NOMO-1 treated with dmso at 0.1 percent for 144 hours (cell line): ENCODE results near the gene MPLKIP.
"Not testable (repeated sequence)": the region's sequence is repeated elsewhere in the genome, so short reads cannot be mapped to it uniquely, and the experiment has no call there.

Experiments used
- DNase-seq: peaks from one replicate; lab custom pipeline; 2025; ENCODE audit not compliant: unreplicated experiment; lab: John Stamatoyannopoulos, UW

The MPLKIP gene

GRCh38 chr7:40134428-40135316 lies at the start of gene MPLKIP, which contains the start of gene SUGCT:
TSS of gene MPLKIP (minus strand) at chr7:40134622. CDS start at chr7:40134567, 55 bp downstream.
TSS of gene SUGCT (plus strand) at chr7:40135005.
- DNase-seq: peak; percentile 77

GRCh38 chr7:40182452-40182851 lies 48.0 kb upstream of the MPLKIP start:
- DNase-seq: no peak

- no peak for DNase-seq
These were observed 42.6 kb upstream of the MPLKIP start for GRCh38 chr7:40177071-40177470.

GRCh38 chr7:40175725-40176510 lies 41.5 kb upstream of the MPLKIP start:
- no peak for DNase-seq

GRCh38 chr7:40175256-40175655 lies 40.8 kb upstream of the MPLKIP start:
- DNase-seq: not testable (repeated sequence)

GRCh38 chr7:40173121-40173520 lies 38.7 kb upstream of the MPLKIP start:
- not testable (repeated sequence) for DNase-seq

GRCh38 chr7:40168266-40168665 lies 33.8 kb upstream of the MPLKIP start:
- DNase-seq: not testable (repeated sequence)

GRCh38 chr7:40167291-40167690 lies 32.9 kb upstream of the MPLKIP start:
- no peak for DNase-seq

- DNase-seq: no peak
These were observed 30.8 kb upstream of the MPLKIP start for GRCh38 chr7:40165216-40165615.

GRCh38 chr7:40162516-40162915 lies 28.1 kb upstream of the MPLKIP start:
- no peak for DNase-seq

GRCh38 chr7:40156988-40157387 lies 22.6 kb upstream of the MPLKIP start:
- DNase-seq: no peak

- DNase-seq: no peak
These were observed 17.1 kb upstream of the MPLKIP start for GRCh38 chr7:40151504-40151903.

- no peak for DNase-seq
These were observed 14.2 kb upstream of the MPLKIP start for GRCh38 chr7:40148671-40149070.

GRCh38 chr7:40148247-40148580 lies 13.8 kb upstream of the MPLKIP start:
- not testable (repeated sequence) for DNase-seq

GRCh38 chr7:40147371-40148246 lies 13.2 kb upstream of the MPLKIP start:
- DNase-seq: no peak

GRCh38 chr7:40145596-40146130 lies 11.2 kb upstream of the MPLKIP start:
- DNase-seq: not testable (repeated sequence)

GRCh38 chr7:40141916-40142315 lies 7.5 kb upstream of the MPLKIP start:
- not testable (repeated sequence) for DNase-seq

GRCh38 chr7:40139891-40140290 lies 5.5 kb upstream of the MPLKIP start:
- DNase-seq: not testable (repeated sequence)

- DNase-seq: no peak
These were observed 4.6 kb upstream of the MPLKIP start for GRCh38 chr7:40138973-40139372.

GRCh38 chr7:40137563-40137962 lies 3.1 kb upstream of the MPLKIP start:
- no peak for DNase-seq

GRCh38 chr7:40135317-40135610 lies 842 bp upstream of the MPLKIP start:
- DNase-seq: no peak
